ENCODE measurements around the gene ALK.

The ALK gene

DNA sequence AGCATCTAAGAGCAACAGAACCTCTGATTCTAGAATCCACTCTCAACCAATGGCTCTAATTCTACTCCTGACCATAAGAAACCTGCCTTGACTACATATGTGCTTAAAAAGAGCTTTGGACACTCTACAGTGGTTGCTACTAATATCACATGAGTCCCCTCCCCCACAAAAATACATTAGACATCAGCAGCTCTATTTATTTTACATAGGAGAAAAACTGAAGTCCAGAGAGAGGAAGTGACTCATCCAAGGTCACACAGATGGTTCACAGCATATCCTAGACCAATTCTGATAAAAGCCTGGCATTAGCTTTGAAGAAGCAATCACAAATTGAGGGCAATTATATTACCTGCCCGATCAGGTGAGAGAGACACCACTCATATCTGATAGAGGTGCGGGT is 49.8 kb downstream of the ALK start:
- DNase-seq (ENCODE audit: extremely low read depth, low read depth), result no peak
- TF ChIP-seq CTCF (IDR thresholded peaks at IDR 0.05; ENCODE audit: low read depth, low read length), result no peak

- DNase-seq (ENCODE audit: extremely low read depth, low read depth), result no peak
- no peak for TF ChIP-seq CTCF (IDR thresholded peaks at IDR 0.05; ENCODE audit: low read depth, low read length)
Observed at GRCh38 chr2:29865512-29865911, 55.9 kb downstream of the ALK start.

- no peak for DNase-seq (ENCODE audit: extremely low read depth, low read depth)
- no peak for TF ChIP-seq CTCF (IDR thresholded peaks at IDR 0.05; ENCODE audit: low read depth, low read length)
Observed at GRCh38 chr2:29864988-29865387, 56.4 kb downstream of the ALK start.

GRCh38 chr2:29855924-29856639 is 65.3 kb downstream of the ALK start:
- no peak for TF ChIP-seq CTCF (IDR thresholded peaks at IDR 0.05; ENCODE audit: low read depth, low read length)
- DNase-seq (ENCODE audit: extremely low read depth, low read depth), result no peak

- no peak for DNase-seq (ENCODE audit: extremely low read depth, low read depth)
- no peak for TF ChIP-seq CTCF (IDR thresholded peaks at IDR 0.05; ENCODE audit: low read depth, low read length)
Observed at GRCh38 chr2:29850794-29851193, 70.6 kb downstream of the ALK start.

DNA sequence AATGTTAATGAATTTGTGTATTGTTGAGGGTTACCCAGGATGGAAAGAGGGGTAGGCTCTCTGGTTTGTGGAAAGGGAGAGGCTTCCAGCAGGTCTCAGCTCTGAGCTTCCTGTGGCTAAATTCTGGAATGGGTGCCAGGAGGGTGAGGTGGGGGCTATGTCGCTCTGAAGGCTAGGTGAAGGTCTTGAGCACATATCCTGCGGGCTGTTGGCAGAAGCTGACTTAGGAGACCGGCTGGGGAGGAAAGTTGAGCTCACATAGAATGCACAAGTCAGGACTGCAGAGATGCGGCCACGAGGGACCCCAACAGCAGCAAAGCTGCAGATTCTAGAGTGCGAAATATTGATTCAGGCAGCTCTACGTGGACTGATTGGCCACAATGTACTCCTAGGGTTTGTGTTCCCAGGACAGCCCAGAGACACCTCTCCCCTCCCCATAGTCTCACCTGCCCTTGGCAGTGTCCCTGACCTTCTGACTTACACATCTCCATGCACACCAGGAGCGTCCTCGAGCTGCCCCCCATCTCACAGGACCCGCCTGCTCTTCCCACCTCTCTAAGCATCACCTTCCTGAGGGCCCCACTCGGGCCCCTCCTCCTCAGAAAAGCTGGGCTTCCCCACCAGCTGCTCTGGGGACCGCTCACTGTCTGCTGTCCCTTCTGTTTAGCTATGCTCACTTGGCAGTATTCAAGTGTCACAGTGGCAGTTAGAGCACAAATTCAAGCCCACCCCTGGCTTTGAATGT is 72.6 kb downstream of the ALK start:
- no peak for TF ChIP-seq CTCF (IDR thresholded peaks at IDR 0.05; ENCODE audit: low read depth, low read length)
- no peak for DNase-seq (ENCODE audit: extremely low read depth, low read depth)

GRCh38 chr2:29847886-29848285 is 73.5 kb downstream of the ALK start:
- no peak for DNase-seq (ENCODE audit: extremely low read depth, low read depth)
- TF ChIP-seq CTCF (IDR thresholded peaks at IDR 0.05; ENCODE audit: low read depth, low read length), result no peak

All from AG09319 (cell line).